Measurements from ENCODE around the gene FASTKD3.

The FASTKD3 gene

DNA sequence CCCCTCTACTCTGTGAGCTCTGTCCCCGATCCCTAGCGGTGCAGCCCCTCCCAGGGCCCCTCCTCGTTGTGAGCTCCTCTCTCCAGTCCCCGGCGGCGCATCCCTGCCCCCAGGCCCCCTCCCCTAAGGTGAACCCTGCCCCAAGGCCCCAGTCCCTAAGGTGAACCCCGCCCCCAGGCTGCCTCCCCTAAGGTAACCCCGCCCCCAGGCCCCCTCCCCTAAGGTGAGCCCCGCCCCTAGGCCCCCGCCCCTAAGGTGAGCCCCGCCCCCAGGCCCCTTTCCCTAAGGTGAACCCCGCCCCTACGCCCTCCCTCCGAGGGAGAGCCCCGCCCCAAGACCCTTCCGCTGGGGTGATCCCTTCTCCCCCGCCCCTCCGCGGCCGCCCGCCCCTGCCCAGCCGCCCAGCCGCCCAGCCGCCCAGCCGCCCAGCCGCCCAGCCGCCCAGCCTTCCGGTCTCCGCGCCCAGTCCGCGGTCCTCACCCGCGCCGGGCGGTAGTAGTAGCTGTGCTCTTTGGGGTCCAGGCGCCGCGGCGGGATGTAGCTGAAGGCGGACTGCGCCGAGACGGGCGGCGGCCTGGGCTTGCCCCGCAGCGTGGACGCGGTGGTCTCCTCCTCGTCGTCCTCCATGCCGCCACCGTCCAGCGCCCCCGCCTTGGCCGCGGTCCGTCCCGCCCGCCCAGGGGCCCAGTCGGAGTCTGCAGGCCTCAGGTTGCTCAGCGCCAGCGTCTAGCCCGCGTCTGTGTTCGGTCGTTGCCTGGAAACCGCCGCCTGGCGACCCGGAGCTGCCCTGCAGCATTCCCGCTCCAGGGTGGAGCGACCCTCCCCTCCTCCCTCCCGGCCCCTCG lies 18.2 kb downstream of the FASTKD3 start, which contains the start of gene CFAP90:
Gene CFAP90, minus strand, starts transcription at position 739 of the 845 bp plus-strand sequence. Its CDS starts 112 bp downstream, at position 627.
- peak in 25 of 56 donors; percentile 9 to 77 (median 33) for DNase-seq

DNA sequence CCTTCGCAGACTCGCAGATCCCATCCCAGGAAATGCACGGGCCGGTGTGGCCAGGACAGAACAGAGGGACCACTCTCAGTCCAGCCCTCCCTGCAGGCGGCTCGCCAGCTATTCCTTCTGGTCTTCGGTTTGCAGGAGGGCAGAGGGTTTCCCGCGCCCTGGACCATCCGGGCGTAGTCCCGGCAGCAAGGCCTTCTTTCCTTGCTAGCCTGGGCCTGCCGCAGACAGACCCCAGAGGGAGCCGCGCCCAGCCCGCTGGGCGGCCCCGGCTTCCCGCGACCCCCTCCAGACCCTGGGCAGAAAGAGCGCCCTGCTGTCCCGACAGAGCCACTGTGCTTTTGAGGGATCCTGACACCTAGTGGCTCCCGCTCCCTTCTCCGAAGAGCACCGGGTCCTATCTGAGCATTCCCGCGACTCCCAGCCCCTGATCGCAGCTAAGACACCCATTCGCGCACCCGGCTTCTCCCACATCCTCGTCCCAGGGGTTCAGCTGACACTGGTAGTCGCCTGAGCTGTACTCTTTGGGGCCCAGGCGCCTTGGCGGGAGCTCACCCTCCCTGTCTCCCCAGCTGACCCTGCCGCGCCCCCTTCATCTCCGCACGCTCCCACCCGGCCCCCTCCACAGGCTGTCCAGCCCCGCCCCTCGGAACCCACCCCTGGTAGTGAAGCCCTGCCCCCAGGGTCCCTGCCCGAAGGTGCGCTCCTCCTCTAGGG lies 19.0 kb downstream of the FASTKD3 start:
- DNase-seq = peak in 16 of 56 donors; percentile 7 to 77 (median 24)

DNA sequence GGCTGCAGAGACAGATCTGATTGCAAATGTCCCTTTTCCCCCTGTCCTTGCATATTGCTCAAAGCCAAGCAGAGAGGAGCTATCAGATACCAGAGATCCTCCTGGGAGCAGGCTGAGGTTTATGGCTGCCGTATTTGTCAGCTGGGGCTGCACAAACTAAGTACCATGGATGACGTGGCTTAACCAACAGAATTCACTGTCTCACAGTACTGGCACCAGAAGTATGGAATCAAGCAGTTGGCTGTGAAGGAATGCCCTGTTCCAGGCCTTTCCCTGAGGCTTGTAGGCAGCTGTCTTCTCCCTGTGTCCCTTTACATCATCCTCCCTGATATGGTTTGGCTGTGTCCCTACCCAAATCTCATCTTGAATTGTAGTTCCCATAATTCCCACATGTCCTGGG lies 20.5 kb downstream of the FASTKD3 start:
- no peak for DNase-seq

DNA sequence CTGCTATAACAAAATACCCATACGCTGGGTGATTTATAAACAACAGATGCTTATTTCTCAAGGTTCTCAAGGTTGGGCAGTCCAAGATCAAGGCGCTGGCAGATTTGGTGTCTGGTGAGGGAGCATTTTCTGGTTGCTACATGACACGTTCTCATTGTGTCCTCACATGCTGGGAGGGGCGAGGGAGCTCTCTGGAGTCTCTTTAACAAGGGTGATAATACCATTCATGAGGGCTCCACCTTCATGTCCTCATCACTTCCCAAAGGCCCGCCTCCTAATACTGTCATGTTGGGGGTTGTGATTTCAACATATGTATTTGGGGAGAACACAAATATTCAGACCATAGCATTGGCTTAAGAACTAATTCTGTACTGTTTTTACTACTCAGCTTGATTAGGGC lies 22.5 kb downstream of the FASTKD3 start:
- no peak for DNase-seq

DNA sequence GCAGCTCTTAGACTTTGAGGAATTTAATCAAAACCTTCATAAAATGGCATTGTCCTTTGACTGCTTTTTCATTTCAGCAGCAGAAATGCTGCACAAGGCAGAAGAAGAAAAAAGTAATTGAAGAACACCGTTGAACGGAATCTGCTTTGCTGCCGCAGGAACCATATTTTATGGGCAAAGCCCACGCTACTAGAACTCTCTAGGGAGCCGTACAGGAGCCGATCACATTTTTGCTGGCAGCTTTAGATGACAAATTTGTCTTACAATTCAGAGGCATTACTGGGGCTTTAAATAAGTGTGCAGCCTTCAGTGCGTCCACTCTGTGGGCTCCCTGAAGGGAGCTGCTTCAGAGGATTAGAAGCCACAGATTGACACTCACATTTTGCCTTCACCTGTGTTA lies 23.3 kb downstream of the FASTKD3 start:
- no peak for DNase-seq

DNA sequence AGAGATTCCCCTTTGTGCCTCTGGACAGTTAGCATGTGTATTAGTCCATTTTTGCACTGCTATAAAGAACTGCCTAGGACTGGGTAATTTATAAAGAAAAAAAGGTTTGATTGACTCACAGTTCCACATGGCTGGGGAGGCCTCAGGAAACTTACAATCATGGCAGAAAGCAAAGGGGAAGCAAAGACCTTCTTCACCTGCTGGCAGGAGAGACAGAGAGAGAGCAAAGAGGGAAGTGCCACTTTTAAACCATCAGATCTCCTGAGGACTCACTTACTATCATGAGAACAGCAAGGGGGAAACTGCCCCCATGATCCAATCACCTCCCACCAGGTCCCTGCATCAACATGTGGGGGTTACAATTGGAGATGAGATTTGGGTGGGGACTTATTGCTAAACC lies 23.9 kb downstream of the FASTKD3 start:
- no peak for DNase-seq

DNA sequence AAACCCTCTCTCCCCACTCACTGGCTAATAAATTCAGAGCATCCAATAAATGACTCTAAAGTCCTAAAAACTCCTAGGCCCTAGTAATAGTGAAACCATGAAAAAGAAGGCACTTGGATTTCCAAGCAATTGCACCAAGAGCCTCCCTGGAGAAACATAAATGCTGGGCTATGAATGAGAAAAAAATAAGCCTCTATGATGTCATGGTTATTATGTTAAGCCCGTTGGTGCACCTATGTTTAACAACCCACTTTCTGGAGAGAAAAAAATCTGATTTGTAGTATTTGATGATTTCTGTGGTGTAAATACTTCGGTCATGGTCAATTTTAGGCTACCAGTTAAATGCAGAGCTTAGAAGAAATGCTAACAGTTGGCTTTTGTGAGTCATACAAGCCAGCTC lies 26.3 kb downstream of the FASTKD3 start:
- DNase-seq = no peak

DNA sequence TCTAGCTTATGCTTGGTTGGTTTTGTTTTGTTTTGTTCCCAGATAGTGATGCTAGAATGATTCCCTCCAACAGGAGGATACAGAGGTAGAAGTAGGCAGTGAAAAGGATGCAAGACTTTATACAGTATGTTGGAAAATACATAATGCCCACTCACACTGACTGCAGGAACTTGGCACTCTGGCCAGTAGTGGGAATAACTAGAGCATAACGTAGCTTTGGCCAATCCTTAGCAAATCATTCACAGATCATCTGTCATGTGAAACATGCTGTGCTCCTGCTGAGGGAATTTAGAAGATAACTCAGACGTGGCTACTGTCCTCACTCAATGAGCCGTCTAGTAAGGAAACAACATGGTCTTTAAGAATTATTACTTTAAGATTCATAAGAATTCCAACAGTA lies 31.4 kb downstream of the FASTKD3 start:
- DNase-seq = no peak

DNA sequence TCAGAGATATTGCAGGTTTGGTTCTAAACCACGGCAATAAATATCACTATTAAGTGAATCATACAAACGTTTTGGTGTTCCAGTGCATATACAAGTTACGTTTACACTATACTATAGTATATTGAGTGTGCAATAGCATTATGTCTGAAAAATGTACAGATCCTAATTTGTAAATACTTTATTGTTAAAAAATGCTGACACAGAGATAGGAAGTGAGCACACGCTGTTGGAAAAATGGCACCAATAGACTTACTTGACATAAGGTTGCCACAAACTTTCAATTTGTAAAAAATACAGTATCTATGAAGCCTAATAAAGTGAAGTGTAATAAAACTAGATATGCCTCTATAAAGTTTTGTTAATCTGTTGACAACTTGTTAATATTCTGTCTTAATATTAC lies 33.8 kb downstream of the FASTKD3 start:
- no peak for DNase-seq

DNA sequence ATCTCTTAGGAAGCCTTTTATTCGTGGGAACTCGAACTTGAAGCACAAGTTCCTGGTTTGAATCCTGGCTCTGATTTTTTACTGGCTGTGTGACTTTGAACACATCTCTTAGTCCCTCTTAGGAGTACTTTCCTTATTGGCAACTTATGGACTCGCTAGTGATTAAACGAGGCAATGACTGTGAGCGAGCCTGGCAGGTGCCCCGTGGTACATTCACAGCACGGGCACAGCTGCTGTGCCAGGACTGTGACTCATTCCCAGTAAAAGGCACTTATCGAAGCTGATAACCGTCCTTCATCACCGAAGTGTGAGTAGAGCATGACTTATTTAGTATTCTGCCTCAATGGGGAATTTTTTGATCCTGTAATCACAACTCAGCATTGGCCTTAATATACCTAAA lies 40.6 kb downstream of the FASTKD3 start:
- no peak for DNase-seq

DNA sequence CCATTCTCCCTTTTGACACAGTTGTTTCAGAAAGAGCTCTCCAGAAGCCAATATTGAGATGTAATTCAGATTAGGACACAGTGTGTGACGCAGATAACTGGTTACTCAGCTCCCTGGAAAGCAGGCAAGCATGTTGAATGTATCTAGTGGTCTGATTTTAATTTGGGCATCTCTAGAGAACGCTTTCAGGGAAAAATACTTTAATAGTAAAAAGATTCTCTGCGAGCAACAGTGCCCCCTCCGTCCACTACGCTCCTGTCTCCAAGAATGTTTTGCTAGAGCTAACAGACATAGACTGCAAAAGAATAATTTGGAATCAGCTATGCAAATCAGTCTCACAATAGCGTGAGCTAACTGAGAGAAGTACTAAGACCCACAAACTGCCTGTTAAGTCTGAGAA lies 41.2 kb downstream of the FASTKD3 start:
- peak in 1 of 56 donors; percentile 4 for DNase-seq

DNA sequence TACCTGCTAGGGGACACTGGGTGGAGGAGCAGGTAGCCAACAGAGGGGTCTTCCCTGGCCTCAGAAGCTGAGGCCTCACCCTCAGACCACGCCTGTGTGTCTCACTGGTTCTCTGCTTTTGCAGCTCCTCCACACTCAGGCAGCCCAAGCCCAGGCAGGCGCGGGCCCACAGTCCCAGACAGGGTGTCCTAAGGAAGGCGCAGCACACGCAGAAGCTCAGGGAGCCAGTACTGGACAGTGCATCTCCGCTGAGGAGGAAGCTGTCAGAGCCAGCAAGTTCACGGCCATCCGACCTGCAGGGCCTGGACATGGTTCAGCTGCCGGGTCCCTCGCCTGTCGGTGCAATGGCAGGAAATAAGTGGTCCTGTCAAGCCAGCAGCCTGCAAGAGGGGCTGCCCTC lies 43.2 kb downstream of the FASTKD3 start:
- DNase-seq = no peak

DNA sequence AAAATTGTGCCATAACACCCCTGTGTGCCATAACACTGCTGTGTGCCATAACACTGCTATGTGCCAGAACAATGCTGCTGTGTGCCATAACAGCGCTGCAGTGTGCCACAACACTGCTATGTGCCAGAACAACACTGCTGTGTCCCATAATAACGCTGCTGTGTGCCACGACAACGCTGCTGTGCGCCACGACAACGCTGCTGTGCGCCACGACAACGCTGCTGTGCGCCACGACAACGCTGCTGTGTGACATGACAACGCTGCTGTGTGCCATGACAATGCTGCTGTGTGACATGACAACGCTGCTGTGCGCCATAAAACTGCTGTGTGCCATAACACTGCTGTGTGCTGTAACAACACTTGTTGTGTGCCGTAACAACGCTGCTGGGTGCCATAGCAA lies 43.8 kb downstream of the FASTKD3 start:
- no peak for DNase-seq

DNA sequence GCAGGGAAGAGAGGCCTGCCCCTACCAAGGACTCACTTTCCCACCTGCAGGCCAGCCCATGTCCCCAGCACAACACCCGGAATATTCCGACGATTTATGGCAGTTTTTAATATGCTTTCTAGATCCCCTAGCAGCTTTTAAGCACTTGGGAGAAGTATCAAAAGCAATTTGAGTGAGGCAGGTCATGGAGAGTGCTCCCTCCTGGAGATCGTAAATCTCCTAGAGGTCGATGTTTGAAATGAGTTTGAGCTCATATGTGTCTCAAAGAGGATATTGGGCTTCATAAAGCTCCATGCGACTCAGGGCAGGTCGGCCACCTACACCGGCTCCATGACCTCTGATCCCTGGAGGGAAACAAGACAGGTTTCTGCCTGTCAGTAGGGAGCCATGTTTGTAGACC lies 45.2 kb downstream of the FASTKD3 start:
- no peak for DNase-seq

DNA sequence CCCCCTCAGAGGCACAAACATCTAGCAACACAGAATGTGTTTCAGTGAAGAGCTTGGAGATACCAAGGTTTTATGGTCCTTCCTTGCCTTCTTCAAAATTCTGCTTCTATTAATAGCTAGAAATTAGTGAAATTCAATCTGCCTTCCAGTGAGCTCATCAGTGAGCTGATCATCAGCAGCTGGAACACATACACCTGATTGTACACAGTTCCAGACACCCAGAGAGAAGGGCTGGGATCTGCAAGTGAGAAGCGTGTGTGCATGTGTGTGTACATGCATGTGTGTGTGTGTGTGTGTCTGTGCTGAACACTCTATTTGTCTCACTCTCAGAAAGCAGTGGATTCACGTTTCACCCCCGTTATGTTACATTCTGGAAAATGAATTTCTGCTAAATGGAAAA lies 46.4 kb downstream of the FASTKD3 start:
- DNase-seq = no peak

DNA sequence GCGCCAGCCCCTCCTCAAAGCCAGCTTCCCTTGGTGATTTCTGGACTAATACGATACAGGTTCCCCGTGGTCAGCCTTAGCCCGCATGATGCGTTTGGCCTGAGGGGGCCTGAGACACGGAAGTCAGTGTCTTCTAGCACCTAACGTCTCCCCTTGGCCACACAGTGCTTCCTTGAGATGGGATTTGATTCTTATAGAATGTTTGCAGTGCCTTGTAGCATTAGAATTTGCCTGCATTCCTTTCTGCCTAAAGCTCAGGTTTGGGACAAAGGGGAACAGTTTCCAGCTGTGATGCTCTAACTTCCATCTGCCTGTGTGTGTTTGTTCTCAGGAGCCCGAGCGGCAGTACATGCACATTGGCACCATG lies 52.3 kb downstream of the FASTKD3 start:
- DNase-seq = no peak

DNA sequence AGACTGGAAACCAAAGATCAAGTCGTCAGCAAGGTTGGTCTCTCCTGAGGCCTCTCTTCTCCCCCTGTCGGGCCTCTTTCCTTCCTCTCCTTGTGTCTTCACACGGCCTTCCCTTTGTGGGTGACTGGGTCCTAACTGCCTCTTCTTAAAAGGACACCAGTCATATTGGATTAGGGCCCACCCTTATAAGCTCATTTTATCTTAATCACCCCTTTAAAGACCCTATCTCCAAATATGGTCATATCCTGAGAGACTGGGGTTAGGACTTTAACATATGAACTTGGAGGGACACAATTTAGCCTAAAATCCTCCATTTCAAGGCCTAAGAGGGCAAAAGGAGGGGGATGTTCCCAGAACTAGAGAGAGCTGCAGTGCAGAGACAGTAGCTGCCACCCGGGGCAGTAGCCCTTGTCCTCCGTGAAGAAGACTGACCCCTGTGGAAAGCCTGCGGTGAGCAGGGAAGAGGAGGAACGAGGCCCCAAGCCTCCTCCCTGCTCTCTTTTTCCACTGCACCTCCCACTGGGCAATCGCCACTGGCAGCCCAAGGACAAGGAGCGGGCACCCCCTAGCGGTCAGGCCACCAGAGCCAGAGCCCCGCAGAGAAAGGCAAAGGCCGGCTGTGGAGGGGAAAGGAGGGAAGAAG lies 52.8 kb downstream of the FASTKD3 start:
- DNase-seq = peak in 53 of 56 donors; percentile 9 to 90 (median 55)

DNA sequence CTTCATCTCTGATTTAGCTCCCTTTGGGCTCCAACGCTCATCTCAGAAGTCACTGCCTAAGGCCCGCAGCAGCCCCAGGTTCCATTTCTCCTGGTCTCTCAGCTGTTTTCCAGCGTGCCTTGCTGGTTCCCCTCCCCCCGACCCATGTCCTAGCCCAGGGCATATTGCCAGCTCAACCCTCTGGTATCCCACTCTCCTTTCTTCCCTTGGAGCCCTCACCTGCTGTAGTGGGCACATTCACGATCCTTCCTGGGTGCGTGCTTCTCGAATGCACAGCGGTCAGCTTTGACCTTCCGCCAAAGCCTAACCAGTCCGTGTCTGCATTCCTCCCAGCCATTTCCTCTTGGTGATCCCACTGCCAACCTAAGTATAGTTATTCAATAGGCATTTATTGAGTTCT lies 54.0 kb downstream of the FASTKD3 start:
- no peak for DNase-seq

DNA sequence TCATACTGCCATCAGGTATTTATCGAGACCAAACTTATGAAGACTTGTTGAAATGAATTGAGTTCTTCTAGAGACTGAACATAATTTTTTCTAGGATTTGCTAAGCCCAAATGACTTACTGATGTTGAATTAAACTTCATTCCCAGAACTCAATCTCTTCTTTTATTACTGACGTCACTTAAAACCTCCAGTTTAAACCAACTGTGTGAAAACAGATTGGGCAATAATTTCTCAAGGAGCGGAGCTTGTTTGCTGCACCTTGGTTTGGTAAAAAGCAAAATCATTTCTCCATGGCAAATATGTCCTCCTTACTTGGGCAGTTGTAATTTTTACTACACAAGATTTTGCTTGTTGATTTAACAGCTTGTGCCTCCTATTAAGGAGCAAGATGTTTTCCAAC lies 55.3 kb downstream of the FASTKD3 start:
- DNase-seq = no peak

DNA sequence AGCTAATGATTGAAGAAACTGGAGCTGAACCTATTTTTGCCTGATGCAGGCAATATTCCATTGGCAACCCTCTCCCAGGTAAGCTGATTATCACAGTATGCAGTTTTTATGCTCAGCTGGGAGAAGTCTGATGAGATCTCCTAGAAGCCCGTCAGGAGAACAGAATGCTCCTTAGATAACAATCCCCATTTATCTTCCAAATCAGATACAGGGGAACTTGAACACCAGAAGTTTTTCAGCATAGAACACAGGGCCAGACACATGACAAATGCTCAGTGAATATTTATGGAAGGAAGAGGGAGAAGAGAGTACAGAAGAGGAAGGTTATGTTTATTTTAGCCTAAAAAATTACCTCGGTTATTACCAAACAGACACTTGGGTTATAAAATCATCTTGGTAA lies 55.8 kb downstream of the FASTKD3 start:
- DNase-seq = no peak

DNA sequence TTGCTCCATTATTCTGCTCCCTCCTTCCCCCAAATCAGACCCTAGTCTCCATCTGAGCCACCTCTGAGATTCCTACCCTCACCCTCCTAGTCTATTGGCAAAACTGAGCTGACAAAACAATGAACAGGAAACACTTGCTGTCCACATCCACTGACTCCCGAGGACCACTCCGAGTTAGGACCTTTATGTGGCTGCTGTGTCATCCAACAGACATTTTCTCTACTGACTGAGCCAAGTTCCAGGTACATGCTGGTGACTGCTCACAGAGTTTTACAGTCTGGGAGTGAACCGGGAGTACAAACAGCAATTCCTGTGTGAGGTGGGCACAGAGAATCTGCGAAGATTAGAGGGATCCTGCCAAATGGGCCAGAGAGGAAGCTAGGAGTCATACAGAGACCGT lies 57.1 kb downstream of the FASTKD3 start:
- no peak for DNase-seq

All from nucleus accumbens (tissue), 56 donors.